Gastroesophageal sphincter (tissue), 3 donors: ENCODE results near the gene SCG2.

Experiments used
- EP300 ChIP-seq: sonication (generic); formaldehyde crosslinking; IDR thresholded peaks from one replicate; pipeline ENCODE4 v1.6.1; 2017; ENCODE audit warnings: antibody characterized with exemption, mild to moderate bottlenecking
- POLR2A ChIP-seq, 2 donors: fragments of 450-650 bp; IDR thresholded peaks; one replicate each; pipeline ENCODE4 v1.6.1; 2017; ENCODE audit warnings: antibody characterized with exemption in 2 of 2, mild to moderate bottlenecking in 2 of 2, moderate library complexity in 1 of 2
- POLR2AphosphoS5 ChIP-seq: sonication (generic); formaldehyde crosslinking; IDR thresholded peaks from one replicate; pipeline ENCODE4 v1.6.1; 2017; ENCODE audit warnings: antibody characterized with exemption
- TF ChIP-seq, protein P1 (sequence below), 4 experiments: fragments of 200-600 bp in 2 of 4; fragments of 450-650 bp in 2 of 4; sonication (generic) in 1 of 4; IDR thresholded peaks; one replicate each; pipeline ENCODE4 v1.5.1; 2017 to 2019; ENCODE audit warnings: antibody characterized with exemption in 4 of 4, mild to moderate bottlenecking in 2 of 4, moderate library complexity in 2 of 4

DNA sequence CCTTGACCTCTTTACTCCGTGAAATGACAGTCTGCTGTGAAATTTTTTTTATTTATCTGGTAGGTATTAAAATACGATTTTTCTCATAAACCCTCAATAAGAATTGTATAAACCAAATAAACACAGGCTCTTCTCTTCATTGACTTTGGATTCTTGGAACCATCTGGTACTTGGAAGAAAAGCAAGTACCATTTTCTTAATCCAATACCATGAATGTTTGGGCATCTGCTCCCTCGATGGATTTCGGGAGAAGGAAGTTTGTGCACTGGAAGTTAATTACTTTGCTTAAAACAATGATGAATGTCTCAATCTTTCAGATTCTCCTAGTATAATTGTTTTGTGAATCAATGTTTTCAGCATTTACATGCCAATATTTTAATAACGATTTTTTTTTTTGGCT lies 5.3 kb upstream of the SCG2 start:
- TF ChIP-seq, protein P1, sequence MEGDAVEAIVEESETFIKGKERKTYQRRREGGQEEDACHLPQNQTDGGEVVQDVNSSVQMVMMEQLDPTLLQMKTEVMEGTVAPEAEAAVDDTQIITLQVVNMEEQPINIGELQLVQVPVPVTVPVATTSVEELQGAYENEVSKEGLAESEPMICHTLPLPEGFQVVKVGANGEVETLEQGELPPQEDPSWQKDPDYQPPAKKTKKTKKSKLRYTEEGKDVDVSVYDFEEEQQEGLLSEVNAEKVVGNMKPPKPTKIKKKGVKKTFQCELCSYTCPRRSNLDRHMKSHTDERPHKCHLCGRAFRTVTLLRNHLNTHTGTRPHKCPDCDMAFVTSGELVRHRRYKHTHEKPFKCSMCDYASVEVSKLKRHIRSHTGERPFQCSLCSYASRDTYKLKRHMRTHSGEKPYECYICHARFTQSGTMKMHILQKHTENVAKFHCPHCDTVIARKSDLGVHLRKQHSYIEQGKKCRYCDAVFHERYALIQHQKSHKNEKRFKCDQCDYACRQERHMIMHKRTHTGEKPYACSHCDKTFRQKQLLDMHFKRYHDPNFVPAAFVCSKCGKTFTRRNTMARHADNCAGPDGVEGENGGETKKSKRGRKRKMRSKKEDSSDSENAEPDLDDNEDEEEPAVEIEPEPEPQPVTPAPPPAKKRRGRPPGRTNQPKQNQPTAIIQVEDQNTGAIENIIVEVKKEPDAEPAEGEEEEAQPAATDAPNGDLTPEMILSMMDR (IDR thresholded peaks at IDR 0.05): no peak
- TF ChIP-seq POLR2AphosphoS5: no peak
- no peak for TF ChIP-seq POLR2A (IDR thresholded peaks at IDR 0.05)
- no peak for TF ChIP-seq EP300
